Loucy (cell line): ENCODE measurements around the gene AHCYL1.

Experiments
- CTCF ChIP-seq: fragments of 200-600 bp; sonication (generic); conservative IDR thresholded peaks from 2 replicates; pipeline ENCODE4 v1.5.1; 2014; ENCODE audit warnings: mild to moderate bottlenecking, antibody characterized with exemption, low read length
- EZH2phosphoT487 ChIP-seq: fragments of 200-600 bp; IDR thresholded peaks from 2 replicates; pipeline ENCODE4 v1.6.1; 2018; ENCODE audit warnings: antibody characterized with exemption, mild to moderate bottlenecking, moderate library complexity, borderline replicate concordance

GRCh38 chr1:109990302-109990653, 5.7 kb downstream of the AHCYL1 start:
- no peak for TF ChIP-seq CTCF
- no peak for TF ChIP-seq EZH2phosphoT487
